B cell (primary cell): ENCODE measurements around the gene MCM7.

ENCODE experiments used
- CTCF ChIP-seq: fragments of 200-600 bp; IDR thresholded peaks from one replicate; pipeline ENCODE4 v1.8.0; 2022; ENCODE audit warnings: antibody characterized with exemption, mild to moderate bottlenecking
- EZH2 ChIP-seq: IDR thresholded peaks from 2 replicates; pipeline ENCODE4 v1.6.1; 2012; ENCODE audit warnings: borderline replicate concordance, low read depth, mild to moderate bottlenecking, moderate library complexity, low read length; ENCODE audit not compliant: insufficient read depth, poor library complexity, severe bottlenecking

- TF ChIP-seq CTCF, result no peak
- no peak for TF ChIP-seq EZH2
Measured at GRCh38 chr7:100107890-100108289, 6.7 kb upstream of the MCM7 start.
